SK-N-SH (cell line): Measurements from ENCODE around the gene DGLUCY.

ENCODE experiments used
- FOXJ3 ChIP-seq: sonication (generic); formaldehyde crosslinking; IDR thresholded peaks from 2 replicates; pipeline ENCODE4 v1.5.1; 2020; ENCODE audit warnings: mild to moderate bottlenecking, missing genetic modification reagents
- RAD21 ChIP-seq: IDR thresholded peaks from 2 replicates; pipeline ENCODE4 v1.6.1; 2012; ENCODE audit warnings: mild to moderate bottlenecking, low read length
- RFX5 ChIP-seq: IDR thresholded peaks from 2 replicates; pipeline ENCODE4 v1.6.1; 2012; ENCODE audit warnings: mild to moderate bottlenecking, improper control_type of control experiment, low read length
- TF ChIP-seq, protein P1 (sequence below): fragments of 200-600 bp; sonication (generic); IDR thresholded peaks from 2 replicates; pipeline ENCODE4 v1.6.1; 2017; ENCODE audit warnings: antibody characterized with exemption, mild to moderate bottlenecking, moderate library complexity

DNA sequence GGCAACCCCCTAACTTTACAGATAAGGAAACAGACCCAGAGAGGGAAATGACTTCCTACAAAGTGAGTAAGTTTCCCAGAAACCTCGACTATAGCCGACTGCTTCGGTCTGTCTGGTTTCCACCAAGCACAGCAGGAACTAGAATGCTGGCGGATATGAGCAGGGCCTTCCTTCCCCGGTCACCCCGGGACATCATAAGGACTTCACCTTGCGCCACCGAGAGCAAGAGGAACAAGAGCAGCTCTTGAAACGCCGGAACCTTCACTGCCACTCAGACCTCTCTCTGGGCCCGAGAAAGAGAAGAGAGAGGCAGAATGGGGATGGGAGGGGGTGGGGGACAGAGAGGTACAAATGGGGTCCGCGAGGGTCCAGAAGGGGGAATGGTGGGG is 160.0 kb downstream of the DGLUCY start:
- TF ChIP-seq, protein P1, sequence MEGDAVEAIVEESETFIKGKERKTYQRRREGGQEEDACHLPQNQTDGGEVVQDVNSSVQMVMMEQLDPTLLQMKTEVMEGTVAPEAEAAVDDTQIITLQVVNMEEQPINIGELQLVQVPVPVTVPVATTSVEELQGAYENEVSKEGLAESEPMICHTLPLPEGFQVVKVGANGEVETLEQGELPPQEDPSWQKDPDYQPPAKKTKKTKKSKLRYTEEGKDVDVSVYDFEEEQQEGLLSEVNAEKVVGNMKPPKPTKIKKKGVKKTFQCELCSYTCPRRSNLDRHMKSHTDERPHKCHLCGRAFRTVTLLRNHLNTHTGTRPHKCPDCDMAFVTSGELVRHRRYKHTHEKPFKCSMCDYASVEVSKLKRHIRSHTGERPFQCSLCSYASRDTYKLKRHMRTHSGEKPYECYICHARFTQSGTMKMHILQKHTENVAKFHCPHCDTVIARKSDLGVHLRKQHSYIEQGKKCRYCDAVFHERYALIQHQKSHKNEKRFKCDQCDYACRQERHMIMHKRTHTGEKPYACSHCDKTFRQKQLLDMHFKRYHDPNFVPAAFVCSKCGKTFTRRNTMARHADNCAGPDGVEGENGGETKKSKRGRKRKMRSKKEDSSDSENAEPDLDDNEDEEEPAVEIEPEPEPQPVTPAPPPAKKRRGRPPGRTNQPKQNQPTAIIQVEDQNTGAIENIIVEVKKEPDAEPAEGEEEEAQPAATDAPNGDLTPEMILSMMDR: no peak
- no peak for TF ChIP-seq RFX5
- TF ChIP-seq RAD21: no peak
- no peak for TF ChIP-seq FOXJ3 (CRISPR knock-in tag)
